ENCODE results near the gene FGR. TPM values are rescaled to one million over a fixed set of nuclear protein-coding genes. Genes with fewer than 3 reads are reported as not detected.
"Not testable (repeated sequence)": the region's sequence is repeated elsewhere in the genome, so short reads cannot be mapped to it uniquely, and the experiment has no call there.

The FGR gene
- total RNA-seq, 1 experiment from 2014 or later: not detected

DNA sequence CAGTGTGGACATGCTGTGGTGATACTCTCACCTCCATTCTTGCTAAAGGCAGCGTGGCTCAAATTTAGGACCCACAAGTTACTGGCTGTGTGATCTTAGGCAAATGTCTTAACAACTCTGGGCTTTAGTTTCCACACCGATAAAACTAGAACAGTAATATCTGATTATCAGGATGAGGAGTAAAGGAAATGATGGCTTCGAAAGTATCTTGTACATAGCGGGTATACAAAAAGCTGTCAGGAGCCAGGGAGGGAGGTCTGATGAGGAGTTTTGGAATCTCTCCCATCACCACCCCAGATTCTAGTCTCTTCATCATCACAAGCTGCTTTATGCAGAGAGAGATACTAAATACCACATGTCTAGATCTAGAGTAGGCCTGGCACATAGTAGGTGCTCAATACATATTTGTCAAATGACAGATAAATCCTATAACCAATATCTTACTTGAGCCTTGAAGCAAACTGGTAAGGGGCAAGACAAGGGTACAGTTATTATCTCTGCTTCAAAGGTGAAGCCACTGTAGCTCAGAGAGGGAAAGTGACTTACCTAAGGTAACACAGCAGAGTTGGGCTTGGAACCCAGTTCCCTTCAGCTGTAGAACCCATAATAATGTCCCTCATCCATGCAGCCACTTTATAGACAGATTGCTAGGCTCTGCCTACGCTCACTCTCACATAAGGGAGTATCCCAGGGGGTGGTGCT lies 9.5 kb upstream of the FGR start:
- in situ Hi-C loops (cut with HindIII; ENCODE audit: low pct_unique_long_range_greater_than_20kb, low sequenced_read_pairs): no loop called here
- no peak for DNase-seq (ENCODE audit: low read depth, low spot score)

DNA sequence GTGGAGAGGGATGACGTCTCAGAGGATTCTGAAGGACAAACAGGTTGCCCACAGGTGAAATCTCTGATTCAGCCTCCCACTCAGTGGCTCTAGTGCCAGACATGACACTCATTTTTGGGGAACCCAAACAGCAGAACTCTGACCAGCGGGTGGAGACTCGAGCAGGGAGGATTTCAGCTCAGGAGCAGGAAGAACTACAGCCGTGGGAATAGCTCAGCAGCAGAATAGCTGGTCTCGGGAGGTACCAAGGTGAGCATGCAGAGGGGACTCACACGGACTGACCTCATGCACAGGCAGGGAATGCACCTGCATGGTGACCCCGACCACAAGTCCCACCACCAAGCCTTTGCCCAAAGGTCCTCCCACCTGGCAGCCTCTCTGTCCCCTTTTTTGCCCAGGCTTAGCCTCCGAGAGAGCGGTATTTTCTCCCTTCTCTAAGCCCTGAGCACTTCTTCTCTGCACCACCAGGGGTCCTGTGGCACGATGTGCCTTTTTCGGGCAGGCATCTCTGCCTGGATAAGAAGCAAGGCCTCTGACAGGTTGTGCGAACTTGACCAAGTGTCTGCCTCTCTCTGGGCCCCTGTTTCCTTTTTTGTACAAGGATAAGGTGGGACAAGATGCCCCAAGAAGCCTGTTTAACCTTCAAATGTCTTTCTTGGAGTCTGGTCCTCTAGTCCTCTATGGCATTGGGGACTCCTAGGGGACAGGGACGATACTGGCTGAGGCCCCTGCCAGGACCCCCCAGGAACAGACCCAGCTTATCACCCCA lies 8.8 kb upstream of the FGR start:
- peak; percentile 77 for DNase-seq (ENCODE audit: low read depth, low spot score)
- in situ Hi-C loops (cut with HindIII; ENCODE audit: low pct_unique_long_range_greater_than_20kb, low sequenced_read_pairs): no loop called here

DNA sequence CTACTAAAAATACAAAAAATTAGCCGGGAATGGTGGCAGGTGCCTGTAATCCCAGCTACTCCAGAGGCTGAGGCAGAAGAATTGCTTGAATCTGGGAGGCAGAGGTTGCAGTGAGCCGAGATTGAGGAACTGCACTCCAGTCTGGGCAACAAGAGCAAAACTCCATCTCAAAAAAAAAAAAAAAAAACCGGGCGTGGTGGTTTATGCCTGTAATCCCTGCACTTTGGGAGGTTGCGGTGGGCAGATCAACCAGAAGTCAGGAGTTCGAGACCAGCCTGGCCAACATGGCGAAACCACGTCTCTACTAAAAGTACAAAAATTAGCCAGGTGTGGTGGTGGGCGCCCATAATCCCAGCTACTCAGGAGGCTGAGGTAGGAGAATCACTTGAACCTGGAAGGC lies 5.5 kb upstream of the FGR start:
- in situ Hi-C loops (cut with HindIII; ENCODE audit: low pct_unique_long_range_greater_than_20kb, low sequenced_read_pairs); DNase-seq (ENCODE audit: low read depth, low spot score): not testable (repeated sequence)

DNA sequence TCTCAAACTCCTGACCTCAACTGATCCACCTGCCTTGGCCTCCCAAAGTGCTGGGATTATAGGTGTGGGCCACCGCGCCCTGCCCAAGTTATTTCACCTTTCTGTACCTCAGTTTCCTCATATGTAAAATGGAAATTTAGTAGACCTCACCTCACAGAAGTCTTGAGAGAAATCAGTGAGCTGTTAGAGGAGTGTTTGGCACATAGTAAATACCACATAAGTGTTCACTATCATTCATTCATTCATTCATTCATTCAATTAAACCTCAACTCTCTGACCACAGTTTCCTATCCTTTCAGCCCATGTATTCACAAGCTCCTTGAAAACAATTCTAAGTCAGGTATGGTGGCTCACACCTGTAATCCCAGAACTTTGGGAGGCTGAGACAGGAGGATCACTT lies 3.8 kb upstream of the FGR start:
- DNase-seq (ENCODE audit: low read depth, low spot score): no peak
- in situ Hi-C loops (cut with HindIII; ENCODE audit: low pct_unique_long_range_greater_than_20kb, low sequenced_read_pairs): no loop called here

DNA sequence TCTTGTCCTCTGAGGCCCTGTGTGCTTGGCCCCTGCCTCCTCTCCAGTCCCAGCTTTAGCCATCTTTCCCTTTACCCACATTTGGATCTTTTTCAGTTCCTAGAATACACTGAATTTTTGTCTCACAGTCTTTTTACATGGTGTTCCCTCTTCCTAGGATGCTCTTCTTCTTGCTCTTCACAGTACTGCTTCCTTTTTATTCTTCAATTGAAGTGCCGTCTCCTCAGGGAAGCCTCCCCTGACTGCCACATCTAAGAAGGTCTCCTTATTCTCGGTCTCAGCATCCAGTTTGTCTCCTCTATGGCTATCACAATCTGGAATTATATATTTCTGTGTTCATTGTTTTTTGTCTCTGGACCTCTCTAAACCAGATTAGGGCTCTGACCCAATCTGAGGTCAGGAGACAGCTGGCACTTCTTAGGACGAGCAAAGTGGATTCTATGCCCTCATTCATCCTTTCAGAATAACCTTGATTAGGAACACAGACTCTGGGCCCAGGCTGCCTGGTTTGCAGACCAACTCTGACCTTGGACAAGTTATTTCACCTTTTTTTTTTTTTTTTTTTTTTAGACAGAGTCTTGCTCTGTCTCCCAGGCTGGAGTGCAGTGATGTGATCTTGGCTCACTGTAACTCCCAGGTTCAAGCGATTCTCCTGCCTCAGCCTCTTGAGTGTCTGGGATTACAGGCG lies 3.2 kb upstream of the FGR start:
- DNase-seq (ENCODE audit: low read depth, low spot score): no peak
- in situ Hi-C loops (cut with HindIII; ENCODE audit: low pct_unique_long_range_greater_than_20kb, low sequenced_read_pairs): no loop called here

DNA sequence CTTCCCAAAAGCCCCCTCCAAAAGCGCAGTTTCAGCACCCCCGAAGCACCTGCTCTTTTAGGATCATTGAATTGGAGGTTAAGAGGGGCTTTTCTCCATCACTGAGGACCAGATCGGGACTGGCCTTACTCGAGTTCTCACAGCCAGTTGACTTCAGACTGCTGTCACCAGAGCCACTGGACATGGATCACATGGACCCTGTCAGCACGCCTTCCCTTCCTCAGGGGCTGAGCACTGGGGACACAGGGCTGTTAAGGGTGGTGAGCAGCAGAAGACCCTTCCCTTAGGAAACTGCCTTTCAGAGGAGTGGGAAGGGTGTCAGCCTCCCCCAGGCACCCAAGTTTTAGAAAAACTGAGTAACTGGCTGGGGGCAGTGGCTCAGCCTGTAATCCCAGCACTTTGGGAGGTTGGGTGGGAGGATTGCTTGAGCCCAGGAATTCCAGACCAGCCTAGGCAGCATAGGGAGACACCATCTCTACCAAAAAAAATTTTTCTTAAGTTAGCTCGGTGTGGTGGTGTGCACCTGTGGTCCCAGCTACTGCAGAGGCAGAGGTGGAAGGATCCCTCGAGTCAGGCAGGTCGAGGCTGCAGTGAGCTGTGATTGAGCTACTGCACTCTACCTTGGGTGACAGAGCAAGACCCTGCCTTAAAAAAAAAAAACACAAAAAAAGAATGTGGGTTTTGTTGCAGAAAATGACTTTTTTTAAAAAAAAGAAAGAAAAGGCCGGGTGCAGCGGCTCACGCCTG lies 584 bp upstream of the FGR start:
- DNase-seq (ENCODE audit: low read depth, low spot score): no peak
- in situ Hi-C loops (cut with HindIII; ENCODE audit: low pct_unique_long_range_greater_than_20kb, low sequenced_read_pairs): no loop called here

DNA sequence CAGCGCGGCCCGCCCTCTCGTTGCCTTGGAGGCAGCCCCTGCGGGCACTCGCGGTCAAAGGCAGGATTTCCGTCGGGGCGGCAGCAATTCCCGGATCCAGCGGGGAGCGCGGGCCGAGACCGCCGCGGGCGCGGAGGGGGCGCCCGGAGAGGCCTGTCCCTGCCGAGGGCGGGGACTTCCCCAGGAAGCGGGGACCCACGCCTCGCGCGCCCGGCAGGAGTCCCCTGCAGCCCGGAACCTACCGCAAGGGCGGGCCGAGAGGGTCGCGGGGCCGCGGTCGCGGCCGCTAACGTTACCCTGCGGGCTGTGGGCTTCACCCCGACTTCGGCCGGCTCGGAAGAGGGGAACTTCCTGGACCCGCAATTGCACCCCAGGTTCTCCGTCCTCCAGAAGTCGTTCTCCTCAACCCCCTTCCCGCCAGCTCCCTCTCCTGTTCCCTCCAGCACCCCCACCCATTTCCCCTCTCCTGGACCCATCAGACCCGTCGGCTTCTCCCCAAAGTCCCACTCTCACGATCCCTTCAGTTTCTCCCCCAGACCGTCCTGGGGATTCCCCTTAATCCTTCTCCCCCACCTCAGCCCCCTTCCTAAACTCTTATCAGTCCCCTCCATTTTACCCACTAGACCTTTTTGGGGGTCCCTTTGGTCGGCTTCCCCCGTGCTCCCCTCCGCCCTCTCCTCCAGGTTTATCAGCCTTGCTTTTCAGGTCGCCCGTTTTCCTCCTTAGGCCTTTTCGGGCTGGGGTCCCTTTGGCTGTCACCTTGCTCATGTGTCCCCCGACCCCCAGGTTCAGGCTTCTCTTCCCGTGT lies 604 bp downstream of the FGR start:
- DNase-seq (ENCODE audit: low read depth, low spot score): no peak
- in situ Hi-C loops (cut with HindIII; ENCODE audit: low pct_unique_long_range_greater_than_20kb, low sequenced_read_pairs): no loop called here

DNA sequence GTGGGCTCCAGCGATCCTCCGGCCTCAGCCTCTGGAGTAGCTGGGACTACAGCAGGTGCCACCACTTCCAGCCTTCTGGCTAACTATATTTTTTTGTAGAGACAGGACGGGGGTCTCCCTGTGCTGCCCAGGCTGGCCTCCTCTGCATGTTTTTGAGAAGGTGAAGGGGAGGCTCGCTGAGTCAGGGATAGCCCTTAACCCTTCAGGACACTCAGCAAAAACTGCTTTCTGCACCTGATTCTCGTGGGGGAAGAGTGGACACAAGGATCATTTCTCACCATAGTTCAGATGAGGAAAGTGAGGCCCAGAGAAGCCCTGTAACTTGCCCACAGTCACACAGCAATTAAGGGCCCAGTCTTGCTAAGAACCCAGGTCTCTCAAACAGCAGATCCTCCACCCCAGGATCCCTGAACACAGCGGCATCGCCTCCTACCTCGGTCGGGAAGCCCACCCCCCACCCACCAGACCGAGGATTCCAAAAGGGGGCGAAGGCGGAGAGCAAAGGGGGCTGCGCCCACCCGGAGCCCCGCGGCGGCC lies 1.3 kb downstream of the FGR start:
- in situ Hi-C loops (cut with HindIII; ENCODE audit: low pct_unique_long_range_greater_than_20kb, low sequenced_read_pairs): no loop called here
- DNase-seq (ENCODE audit: low read depth, low spot score): no peak

DNA sequence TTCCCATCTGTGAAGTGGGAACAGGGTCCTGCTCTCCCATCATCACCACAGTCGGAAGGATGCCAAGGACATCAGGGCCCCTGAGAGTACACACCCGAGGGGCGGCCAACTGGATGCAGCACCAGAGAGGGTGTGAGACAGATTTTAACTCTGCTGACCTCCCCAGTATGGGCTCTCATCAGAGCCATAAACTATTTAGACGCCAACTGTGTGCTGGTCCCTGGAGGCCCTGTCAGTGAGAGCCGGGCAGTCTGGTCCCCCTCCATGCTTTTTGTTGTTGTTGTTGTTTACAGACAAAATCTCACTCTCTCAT lies 1.7 kb downstream of the FGR start:
- no peak for DNase-seq (ENCODE audit: low read depth, low spot score)
- in situ Hi-C loops (cut with HindIII; ENCODE audit: low pct_unique_long_range_greater_than_20kb, low sequenced_read_pairs): no loop called here

DNA sequence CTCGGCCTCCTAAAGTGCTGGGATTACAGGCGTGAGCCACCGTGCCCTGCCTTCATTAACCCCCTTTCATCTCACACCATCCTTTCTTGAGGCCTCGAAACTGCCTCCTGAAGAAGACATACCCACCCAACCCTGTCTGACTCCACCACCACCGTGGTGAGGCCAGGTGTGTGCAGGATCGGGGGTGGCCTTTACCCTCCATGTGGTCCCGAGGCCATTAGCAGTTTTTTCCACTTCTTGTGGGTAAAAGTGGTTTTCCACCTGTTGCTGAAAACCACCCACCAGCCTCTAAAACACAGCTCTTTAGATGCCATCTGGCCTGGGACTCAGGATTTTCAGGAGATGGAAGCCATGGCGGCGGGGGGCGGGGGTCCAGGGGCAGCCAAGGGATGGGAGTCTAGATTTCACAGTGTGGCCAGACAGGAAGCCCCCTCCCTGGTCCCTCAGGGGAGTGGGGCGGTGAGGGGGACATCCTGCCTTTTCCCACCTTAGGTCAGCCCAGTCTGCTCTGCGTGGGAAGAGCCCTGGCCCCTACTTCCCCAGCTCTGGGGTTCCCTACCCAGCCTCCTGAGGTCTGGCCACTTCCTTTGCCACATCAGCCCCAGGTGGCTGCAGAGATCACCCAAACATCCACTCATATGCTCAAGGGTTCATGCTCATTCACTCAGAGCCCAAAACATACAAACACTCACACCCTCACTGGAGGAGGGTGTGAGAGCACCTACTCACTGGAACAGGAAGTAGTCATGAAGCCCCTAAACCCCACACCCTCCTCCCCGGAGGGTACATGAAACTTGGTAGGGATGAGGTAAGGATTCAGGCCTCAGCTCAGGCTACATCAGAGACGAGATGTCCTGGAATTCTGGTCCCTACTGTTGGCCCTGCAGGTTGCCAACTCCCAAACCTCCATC lies 2.3 kb downstream of the FGR start:
- DNase-seq (ENCODE audit: low read depth, low spot score): no peak
- in situ Hi-C loops (cut with HindIII; ENCODE audit: low pct_unique_long_range_greater_than_20kb, low sequenced_read_pairs): no loop called here

DNA sequence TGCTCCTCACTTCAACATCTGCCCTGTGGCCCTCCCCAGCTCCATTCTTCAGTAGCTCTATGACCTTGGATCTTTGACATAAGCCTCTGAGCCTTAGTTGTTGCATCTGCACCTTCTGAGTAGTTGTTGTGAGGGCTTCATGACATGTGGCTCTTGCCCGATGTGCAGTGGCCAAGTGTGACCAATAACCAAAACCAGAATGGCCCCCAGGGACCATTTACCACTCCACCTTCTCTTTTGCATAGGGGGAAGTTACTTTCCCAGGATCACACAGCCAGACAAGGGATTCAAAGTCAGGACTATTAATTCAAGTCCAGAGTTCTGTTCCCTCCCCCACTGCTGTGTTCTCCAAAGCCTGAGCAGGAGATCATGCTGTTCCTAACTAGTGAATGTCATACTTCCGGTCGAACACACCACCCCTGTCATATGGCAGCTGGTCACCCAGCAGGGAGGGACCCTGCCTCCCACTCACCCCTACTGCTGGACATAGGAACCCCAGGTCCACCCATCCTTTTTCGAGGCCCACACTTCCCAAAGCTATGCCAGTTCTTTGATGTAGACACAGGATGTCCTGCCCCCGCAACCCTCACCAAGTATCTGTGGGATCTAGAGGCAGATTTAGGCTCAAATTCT lies 4.0 kb downstream of the FGR start:
- in situ Hi-C loops (cut with HindIII; ENCODE audit: low pct_unique_long_range_greater_than_20kb, low sequenced_read_pairs): no loop called here
- no peak for DNase-seq (ENCODE audit: low read depth, low spot score)

DNA sequence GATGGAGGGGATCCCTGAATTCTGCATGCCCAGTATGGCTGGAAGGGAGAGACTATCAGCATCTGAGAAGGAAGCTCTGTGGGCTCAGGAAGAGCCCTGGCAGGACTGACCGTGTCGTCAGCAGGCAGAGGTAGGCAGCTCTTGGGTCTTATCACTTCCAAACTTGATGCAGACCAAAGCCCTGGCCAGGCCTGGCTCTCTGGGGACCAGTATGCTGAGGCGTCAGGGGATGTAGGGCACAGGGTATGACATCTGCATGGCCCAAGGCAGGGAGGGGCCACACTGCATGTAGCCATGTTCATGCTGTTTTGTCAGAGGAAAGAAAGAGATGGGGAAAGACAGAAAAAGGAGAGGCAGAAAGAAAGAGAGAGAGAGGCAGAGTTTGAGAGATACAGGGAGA lies 6.3 kb downstream of the FGR start:
- in situ Hi-C loops (cut with HindIII; ENCODE audit: low pct_unique_long_range_greater_than_20kb, low sequenced_read_pairs): no loop called here
- no peak for DNase-seq (ENCODE audit: low read depth, low spot score)

DNA sequence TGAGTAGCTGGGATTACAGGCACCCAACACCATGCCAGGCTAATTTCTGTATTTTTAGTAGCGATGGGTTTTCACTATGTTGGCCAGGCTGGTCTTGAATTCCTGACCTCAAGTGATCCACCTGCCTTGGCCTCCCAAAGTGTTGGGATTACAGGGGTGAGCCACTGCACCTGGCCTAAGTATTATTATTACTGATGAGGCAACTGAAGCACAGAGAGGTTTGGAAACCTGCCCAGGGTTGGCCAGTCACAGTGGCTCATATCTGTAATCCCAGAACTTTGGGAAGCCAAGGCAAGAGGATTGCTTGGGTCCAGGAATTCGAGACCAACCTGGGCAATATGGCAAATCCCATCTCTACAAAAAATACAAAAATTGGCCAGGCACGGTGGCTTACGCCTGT lies 7.3 kb downstream of the FGR start:
- DNase-seq (ENCODE audit: low read depth, low spot score); in situ Hi-C loops (cut with HindIII; ENCODE audit: low pct_unique_long_range_greater_than_20kb, low sequenced_read_pairs): not testable (repeated sequence)

DNA sequence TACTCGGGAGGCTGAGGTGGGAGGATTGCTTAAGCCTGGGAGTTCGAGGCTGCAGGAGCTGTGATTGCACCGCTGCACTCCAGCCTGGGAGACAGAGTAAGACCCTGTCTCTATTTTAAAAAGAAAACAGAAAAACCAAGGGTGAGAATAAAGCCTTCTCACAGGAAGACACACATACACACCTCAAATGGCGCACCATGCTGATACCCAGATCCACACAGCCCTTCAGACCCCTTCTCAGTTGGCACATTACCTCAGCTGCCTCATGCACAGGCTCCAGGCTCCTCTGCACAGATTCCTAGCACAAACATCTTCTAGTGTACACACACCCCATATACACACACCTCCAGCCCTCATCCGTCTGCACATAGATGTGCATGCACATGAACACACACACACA lies 7.9 kb downstream of the FGR start:
- DNase-seq (ENCODE audit: low read depth, low spot score): no peak
- in situ Hi-C loops (cut with HindIII; ENCODE audit: low pct_unique_long_range_greater_than_20kb, low sequenced_read_pairs): no loop called here

DNA sequence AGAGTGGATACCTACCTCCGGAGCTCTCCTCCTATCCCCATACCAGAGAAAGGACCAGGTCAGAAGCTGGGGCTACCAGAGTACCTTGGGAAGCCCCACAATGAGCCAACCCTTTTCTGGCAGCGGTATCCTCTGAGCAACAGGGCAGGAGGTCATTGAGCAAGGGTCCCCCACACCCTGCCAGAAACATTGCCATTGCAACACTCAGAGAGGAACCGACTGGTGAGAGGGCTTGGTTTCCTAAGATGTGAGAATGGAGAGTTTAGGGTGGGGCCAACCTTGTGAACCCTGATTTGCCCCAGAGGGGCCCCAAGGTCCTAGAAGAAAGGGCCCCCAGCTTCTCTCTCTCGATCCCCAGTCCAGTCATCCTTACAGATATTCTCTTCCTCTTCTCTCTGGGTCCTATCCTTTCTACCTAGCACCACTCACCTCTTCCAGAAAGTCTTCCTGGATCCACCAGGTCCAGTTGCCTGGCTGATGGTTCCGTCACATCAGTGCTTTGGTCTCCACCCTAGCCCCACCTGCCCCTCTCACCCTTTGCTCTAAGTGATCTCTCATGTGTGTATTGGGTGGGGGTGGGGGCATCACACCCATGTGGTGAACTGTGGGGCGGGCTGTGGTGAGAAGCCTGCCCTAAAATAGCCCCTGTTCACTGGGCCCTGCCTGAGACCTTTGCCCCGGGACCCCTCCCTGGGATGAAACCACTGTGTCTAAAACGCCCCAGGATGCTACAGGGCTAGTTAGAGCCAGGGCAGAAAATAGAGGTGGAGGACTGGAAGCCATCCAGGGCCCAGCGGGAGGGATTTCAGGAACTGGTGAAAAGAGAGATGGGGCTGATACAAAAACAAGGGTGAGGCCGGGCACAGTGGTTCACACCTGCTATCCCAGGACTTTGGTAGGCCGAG lies 8.7 kb downstream of the FGR start:
- DNase-seq (ENCODE audit: low read depth, low spot score): no peak
- in situ Hi-C loops (cut with HindIII; ENCODE audit: low pct_unique_long_range_greater_than_20kb, low sequenced_read_pairs): no loop called here

Measured in SK-MEL-5 (cell line).